Fibroblast of lung (primary cell): ENCODE measurements around the gene PRAMEF11.
"Not testable (repeated sequence)": the region's sequence is repeated elsewhere in the genome, so short reads cannot be mapped to it uniquely, and the experiment has no call there.

Source experiments
- CTCF ChIP-seq, 2 donors: IDR thresholded peaks in 1 of 2; conservative IDR thresholded peaks in 1 of 2; 1 replicate in 1 of 2; 2 replicates in 1 of 2; pipeline ENCODE4 v1.5.1; 2011 to 2012; ENCODE audit warnings: low read length in 2 of 2, control low read depth in 1 of 2, inconsistent platforms in 1 of 2, low read depth in 1 of 2, mild to moderate bottlenecking in 1 of 2
- EZH2 ChIP-seq: IDR thresholded peaks from 2 replicates; pipeline ENCODE4 v1.5.1; 2012; ENCODE audit warnings: low read length, control low read depth, mild to moderate bottlenecking; ENCODE audit errors: missing control alignments

DNA sequence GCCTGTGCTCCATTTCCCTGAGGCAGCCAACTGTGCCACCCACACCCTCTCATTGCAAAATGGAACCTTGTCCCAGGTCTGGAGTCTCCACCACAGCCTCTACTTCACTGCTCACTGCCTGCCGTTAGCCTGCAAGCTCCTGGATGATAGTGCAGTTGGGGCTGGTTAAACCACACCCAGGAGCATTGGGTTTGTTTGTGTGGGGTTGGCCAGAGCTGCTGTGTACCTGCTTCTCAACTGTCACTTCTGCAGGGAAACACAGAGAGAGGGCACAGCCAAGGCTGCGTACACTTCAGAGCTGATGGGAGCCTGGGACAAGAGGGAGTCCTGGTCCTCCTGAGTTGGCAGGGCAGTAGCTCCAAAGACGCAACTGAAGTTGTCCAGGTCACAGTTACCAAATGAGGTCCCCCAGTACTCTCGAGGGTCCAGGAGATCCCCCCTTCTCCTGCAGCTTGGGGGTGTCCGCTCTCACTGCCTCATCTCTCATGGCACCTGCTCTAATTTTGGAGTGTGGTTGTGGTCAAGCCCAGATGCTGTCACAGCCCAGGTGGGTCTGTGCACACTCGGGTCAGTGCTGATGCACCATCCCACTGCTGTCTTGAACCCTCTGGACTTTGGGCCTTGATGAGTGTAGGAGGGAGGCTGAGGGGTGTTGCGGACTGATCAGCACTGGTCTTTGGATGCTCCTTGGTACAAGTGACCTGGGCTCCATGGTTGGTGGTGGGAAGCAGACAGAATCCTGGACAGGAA is 32.1 kb upstream of the PRAMEF11 start:
- TF ChIP-seq CTCF (conservative IDR thresholded peaks at IDR 0.05 in 1 of 2, IDR thresholded peaks at IDR 0.05 in 1 of 2; ENCODE audit: low read depth in 1 of 2, low read length in 2 of 2); EZH2: not testable (repeated sequence)
